Mesothelial cell of epicardium (in vitro differentiated cells): ENCODE data around the gene GMPR2. TPM values are rescaled to one million over a fixed set of nuclear protein-coding genes. Genes with fewer than 3 reads are reported as not detected.

Experiments used
- DNase-seq, 2 experiments: peaks; one replicate each; pipeline ENCODE4 v3.0.0; 2021; ENCODE audit warnings: low spot score in 2 of 2; ENCODE audit not compliant: unreplicated experiment in 2 of 2
- H3K27ac Mint-ChIP-seq: 2 replicates; pipeline ENCODE4 v1.8.0; 2021; ENCODE audit warnings: mixed read lengths
- H3K27me3 Mint-ChIP-seq: 2 replicates; pipeline ENCODE4 v1.8.0; 2021; ENCODE audit warnings: low read depth, mixed read lengths
- H3K36me3 Mint-ChIP-seq: 2 replicates; pipeline ENCODE4 v1.8.0; 2021; ENCODE audit warnings: mixed read lengths
- H3K4me1 Mint-ChIP-seq: 2 replicates; pipeline ENCODE4 v1.8.0; 2021; ENCODE audit warnings: mixed read lengths
- H3K4me3 Mint-ChIP-seq: 2 replicates; pipeline ENCODE4 v1.8.0; 2021; ENCODE audit warnings: mild to moderate bottlenecking, moderate library complexity, mixed read lengths
- H3K9me3 Mint-ChIP-seq: 2 replicates; pipeline ENCODE4 v1.8.0; 2021; ENCODE audit warnings: mixed read lengths
- total RNA-seq: library from RNA; stranded (reverse); gene quantifications from 3 replicates; pipeline ENCODE4 v1.2.1, GENCODE V29; 2021
- TF ChIP-seq, protein P1 (sequence below): fragments of 200-600 bp; sonication (generic); IDR thresholded peaks from one replicate; pipeline ENCODE4 v1.5.0; 2021; ENCODE audit warnings: antibody characterized with exemption; ENCODE audit not compliant: unreplicated experiment

The GMPR2 gene
- total RNA-seq, 1 donor from 2014 or later = 72.5 TPM

- Mint-ChIP-seq H3K36me3 (peaks cover 13% of the 10 kb centered on the region), H3K9me3 (no peaks in the 10 kb centered on the region), H3K4me3 (no peak overlapping the region), H3K27me3 (no peaks in the 10 kb centered on the region), H3K27ac (peak overlapping the region; percentile 88), H3K4me1 (peaks cover 17% of the 10 kb centered on the region)
- DNase-seq = no peak
- TF ChIP-seq, protein P1, sequence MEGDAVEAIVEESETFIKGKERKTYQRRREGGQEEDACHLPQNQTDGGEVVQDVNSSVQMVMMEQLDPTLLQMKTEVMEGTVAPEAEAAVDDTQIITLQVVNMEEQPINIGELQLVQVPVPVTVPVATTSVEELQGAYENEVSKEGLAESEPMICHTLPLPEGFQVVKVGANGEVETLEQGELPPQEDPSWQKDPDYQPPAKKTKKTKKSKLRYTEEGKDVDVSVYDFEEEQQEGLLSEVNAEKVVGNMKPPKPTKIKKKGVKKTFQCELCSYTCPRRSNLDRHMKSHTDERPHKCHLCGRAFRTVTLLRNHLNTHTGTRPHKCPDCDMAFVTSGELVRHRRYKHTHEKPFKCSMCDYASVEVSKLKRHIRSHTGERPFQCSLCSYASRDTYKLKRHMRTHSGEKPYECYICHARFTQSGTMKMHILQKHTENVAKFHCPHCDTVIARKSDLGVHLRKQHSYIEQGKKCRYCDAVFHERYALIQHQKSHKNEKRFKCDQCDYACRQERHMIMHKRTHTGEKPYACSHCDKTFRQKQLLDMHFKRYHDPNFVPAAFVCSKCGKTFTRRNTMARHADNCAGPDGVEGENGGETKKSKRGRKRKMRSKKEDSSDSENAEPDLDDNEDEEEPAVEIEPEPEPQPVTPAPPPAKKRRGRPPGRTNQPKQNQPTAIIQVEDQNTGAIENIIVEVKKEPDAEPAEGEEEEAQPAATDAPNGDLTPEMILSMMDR = no peak
These were observed 31.6 kb downstream of the GMPR2 start for GRCh38 chr14:24264298-24264697.

GRCh38 chr14:24266344-24267244 lies 33.9 kb downstream of the GMPR2 start:
- H3K36me3 Mint-ChIP-seq = peaks cover 13% of the 10 kb centered on the region
- no peaks in the 10 kb centered on the region for H3K9me3 Mint-ChIP-seq
- H3K27me3 Mint-ChIP-seq = no peaks in the 10 kb centered on the region
- H3K4me3 Mint-ChIP-seq = no peak overlapping the region
- TF ChIP-seq, protein P1 = no peak
- H3K27ac Mint-ChIP-seq = no peak overlapping the region
- DNase-seq = no peak
- peaks cover 16% of the 10 kb centered on the region for H3K4me1 Mint-ChIP-seq

- no peak for DNase-seq
- no peaks in the 10 kb centered on the region for H3K27me3 Mint-ChIP-seq
- H3K36me3 Mint-ChIP-seq = peaks cover 13% of the 10 kb centered on the region
- H3K9me3 Mint-ChIP-seq = no peaks in the 10 kb centered on the region
- TF ChIP-seq, protein P1 = no peak
- H3K4me1 Mint-ChIP-seq = peaks cover 25% of the 10 kb centered on the region
- H3K27ac Mint-ChIP-seq = no peak overlapping the region
- no peak overlapping the region for H3K4me3 Mint-ChIP-seq
These were observed 34.8 kb downstream of the GMPR2 start for GRCh38 chr14:24267516-24267915.

DNA sequence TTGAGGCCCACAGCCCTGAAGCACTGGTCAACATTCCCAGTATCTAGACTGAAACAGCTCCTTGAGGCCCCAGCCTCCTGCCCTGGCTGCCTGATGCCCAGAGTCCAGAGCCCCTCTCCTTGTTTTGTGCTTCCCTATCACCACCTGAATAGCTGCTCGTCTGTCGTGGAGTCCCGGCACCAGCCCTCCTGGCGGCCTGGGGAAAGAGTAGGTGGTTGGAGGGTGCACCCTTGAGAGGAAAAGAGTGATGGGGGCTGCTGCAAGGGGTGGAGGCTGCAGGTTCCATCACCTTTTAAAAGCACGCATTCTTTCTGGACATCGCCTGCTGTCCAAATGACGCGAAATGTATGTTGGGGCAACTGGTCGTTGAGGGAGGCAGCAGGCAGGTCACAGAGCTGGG lies 35.5 kb downstream of the GMPR2 start:
- Mint-ChIP-seq H3K27ac (no peak overlapping the region), H3K27me3 (no peaks in the 10 kb centered on the region), H3K4me1 (peaks cover 27% of the 10 kb centered on the region), H3K4me3 (no peak overlapping the region), H3K9me3 (no peaks in the 10 kb centered on the region), H3K36me3 (peaks cover 13% of the 10 kb centered on the region)
- no peak for DNase-seq
- TF ChIP-seq, protein P1 = no peak

- no peak for DNase-seq
- no peak overlapping the region for H3K27ac Mint-ChIP-seq
- TF ChIP-seq, protein P1 = no peak
- peaks cover 27% of the 10 kb centered on the region for H3K4me1 Mint-ChIP-seq
- no peaks in the 10 kb centered on the region for H3K9me3 Mint-ChIP-seq
- H3K36me3 Mint-ChIP-seq = peaks cover 13% of the 10 kb centered on the region
- H3K27me3 Mint-ChIP-seq = no peaks in the 10 kb centered on the region
- H3K4me3 Mint-ChIP-seq = no peak overlapping the region
These were observed 36.6 kb downstream of the GMPR2 start for GRCh38 chr14:24269368-24269767.
